Measurements from ENCODE around the gene LRP2.
"Not testable (repeated sequence)": the region's sequence is repeated elsewhere in the genome, so short reads cannot be mapped to it uniquely, and the experiment has no call there.

The LRP2 gene

GRCh38 chr2:169285531-169286235 is 76.7 kb downstream of the LRP2 start:
- H3K9ac ChIP-seq (ENCODE audit: low read depth in 1 of 2, low read length in 2 of 2), result no peak overlapping the region
- H3K4me1 ChIP-seq (ENCODE audit: control insufficient read depth in 1 of 2, insufficient read depth in 2 of 2, low read length in 2 of 2), result no peaks in the 10 kb centered on the region
- no peak overlapping the region for H3K27ac ChIP-seq (ENCODE audit: low read depth, low read length)
- H3K4me3 ChIP-seq (ENCODE audit: low read depth in 1 of 2, low read length in 2 of 2), result no peak overlapping the region
- no peaks in the 10 kb centered on the region for H3K9me3 ChIP-seq (ENCODE audit: control insufficient read depth in 1 of 2, low read length in 2 of 2)
- no peaks in the 10 kb centered on the region for H3K36me3 ChIP-seq (ENCODE audit: control insufficient read depth in 1 of 2, insufficient read depth in 2 of 2, low read length in 2 of 2)
- no peaks in the 10 kb centered on the region for H3K27me3 ChIP-seq (ENCODE audit: control insufficient read depth in 1 of 2, insufficient read depth in 2 of 2, low read length in 2 of 2)

- Histone ChIP-seq H3K27me3 (ENCODE audit: control insufficient read depth in 1 of 2, insufficient read depth in 2 of 2, low read length in 2 of 2) (no peaks in the 10 kb centered on the region), H3K4me3 (ENCODE audit: low read depth in 1 of 2, low read length in 2 of 2) (no peak overlapping the region), H3K9ac (ENCODE audit: low read depth in 1 of 2, low read length in 2 of 2) (no peak overlapping the region), H3K27ac (ENCODE audit: low read depth, low read length) (no peak overlapping the region), H3K4me1 (ENCODE audit: control insufficient read depth in 1 of 2, insufficient read depth in 2 of 2, low read length in 2 of 2) (no peaks in the 10 kb centered on the region), H3K36me3 (ENCODE audit: control insufficient read depth in 1 of 2, insufficient read depth in 2 of 2, low read length in 2 of 2) (no peaks in the 10 kb centered on the region), H3K9me3 (ENCODE audit: control insufficient read depth in 1 of 2, low read length in 2 of 2) (no peaks in the 10 kb centered on the region)
Measured at GRCh38 chr2:169280502-169280901, 81.8 kb downstream of the LRP2 start.

DNA sequence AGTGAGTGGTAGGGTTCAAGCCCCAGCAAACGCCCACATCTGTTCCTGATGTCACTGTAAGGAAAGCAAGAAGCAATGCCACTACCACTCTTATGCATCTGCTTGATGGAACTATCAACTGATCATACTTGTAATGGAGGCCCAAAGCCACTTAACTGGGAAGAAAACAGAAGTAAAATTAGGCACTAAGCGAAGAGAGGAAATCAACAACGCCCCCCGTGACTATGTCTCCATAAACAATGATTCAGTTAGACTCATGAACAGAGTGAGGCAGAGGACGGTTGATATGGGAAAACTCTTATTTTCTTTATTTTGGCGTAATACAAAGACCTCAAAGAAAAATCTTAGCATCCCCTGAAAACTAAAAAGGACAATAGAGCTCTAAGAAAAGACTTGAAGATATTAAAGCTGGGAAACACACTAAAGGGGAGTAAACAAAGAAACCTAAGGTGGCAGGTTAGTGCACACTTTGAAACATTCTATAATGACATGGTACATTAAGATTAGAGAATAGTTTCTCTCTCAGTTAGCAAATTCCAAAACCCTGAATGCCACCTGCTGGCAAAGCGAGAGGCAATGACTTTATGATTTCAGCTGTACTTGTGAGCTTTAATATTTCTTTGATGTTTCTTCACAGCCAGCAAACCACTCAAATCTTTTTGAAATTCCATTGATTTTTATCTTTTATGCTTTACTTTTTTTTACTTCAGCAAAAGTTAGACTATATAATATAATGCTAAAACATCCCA is 86.5 kb downstream of the LRP2 start:
- H3K27me3 ChIP-seq (ENCODE audit: control insufficient read depth in 1 of 2, insufficient read depth in 2 of 2, low read length in 2 of 2), result peaks cover 0 to 6% of the 10 kb centered on the region in 2 donors
- no peak overlapping the region for H3K27ac ChIP-seq (ENCODE audit: low read depth, low read length)
- H3K36me3 ChIP-seq (ENCODE audit: control insufficient read depth in 1 of 2, insufficient read depth in 2 of 2, low read length in 2 of 2), result no peaks in the 10 kb centered on the region
- no peaks in the 10 kb centered on the region for H3K4me1 ChIP-seq (ENCODE audit: control insufficient read depth in 1 of 2, insufficient read depth in 2 of 2, low read length in 2 of 2)
- no peaks in the 10 kb centered on the region for H3K9me3 ChIP-seq (ENCODE audit: control insufficient read depth in 1 of 2, low read length in 2 of 2)
- no peak overlapping the region for H3K4me3 ChIP-seq (ENCODE audit: low read depth in 1 of 2, low read length in 2 of 2)
- no peak overlapping the region for H3K9ac ChIP-seq (ENCODE audit: low read depth in 1 of 2, low read length in 2 of 2)

GRCh38 chr2:169272010-169272409 is 90.3 kb downstream of the LRP2 start:
- no peaks in the 10 kb centered on the region for H3K4me1 ChIP-seq (ENCODE audit: control insufficient read depth in 1 of 2, insufficient read depth in 2 of 2, low read length in 2 of 2)
- H3K27me3 ChIP-seq (ENCODE audit: control insufficient read depth in 1 of 2, insufficient read depth in 2 of 2, low read length in 2 of 2), result peaks cover 0 to 6% of the 10 kb centered on the region in 2 donors
- no peak overlapping the region for H3K27ac ChIP-seq (ENCODE audit: low read depth, low read length)
- H3K36me3 ChIP-seq (ENCODE audit: control insufficient read depth in 1 of 2, insufficient read depth in 2 of 2, low read length in 2 of 2), result no peaks in the 10 kb centered on the region
- no peak overlapping the region for H3K9ac ChIP-seq (ENCODE audit: low read depth in 1 of 2, low read length in 2 of 2)
- H3K4me3 ChIP-seq (ENCODE audit: low read depth in 1 of 2, low read length in 2 of 2), result no peak overlapping the region
- H3K9me3 ChIP-seq (ENCODE audit: control insufficient read depth in 1 of 2, low read length in 2 of 2), result no peaks in the 10 kb centered on the region

DNA sequence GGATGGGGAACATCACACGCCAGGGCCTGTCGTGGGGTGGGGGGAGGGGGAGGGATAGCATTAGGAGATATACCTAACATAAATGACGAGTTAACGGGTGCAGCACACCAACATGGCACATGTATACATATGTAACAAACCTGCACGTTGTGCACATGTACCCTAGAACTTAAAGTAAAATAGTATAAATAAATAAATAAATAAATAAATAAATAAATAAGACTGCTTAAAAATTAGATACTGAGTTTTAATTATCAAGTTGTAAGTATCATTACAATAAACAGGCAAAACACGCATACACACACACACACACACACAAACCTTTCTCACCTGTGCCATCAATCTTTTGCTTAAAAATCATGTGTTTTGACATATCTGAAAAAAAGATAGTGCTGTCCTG is 91.8 kb downstream of the LRP2 start:
- H3K9me3 ChIP-seq (ENCODE audit: control insufficient read depth in 1 of 2, low read length in 2 of 2); H3K27me3 ChIP-seq (ENCODE audit: control insufficient read depth in 1 of 2, insufficient read depth in 2 of 2, low read length in 2 of 2); H3K4me3 ChIP-seq (ENCODE audit: low read depth in 1 of 2, low read length in 2 of 2); H3K27ac ChIP-seq (ENCODE audit: low read depth, low read length); H3K4me1 ChIP-seq (ENCODE audit: control insufficient read depth in 1 of 2, insufficient read depth in 2 of 2, low read length in 2 of 2); H3K36me3 ChIP-seq (ENCODE audit: control insufficient read depth in 1 of 2, insufficient read depth in 2 of 2, low read length in 2 of 2); H3K9ac ChIP-seq (ENCODE audit: low read depth in 1 of 2, low read length in 2 of 2): not testable (repeated sequence)

- Histone ChIP-seq H3K4me3 (ENCODE audit: low read depth in 1 of 2, low read length in 2 of 2) (no peak overlapping the region), H3K4me1 (ENCODE audit: control insufficient read depth in 1 of 2, insufficient read depth in 2 of 2, low read length in 2 of 2) (no peaks in the 10 kb centered on the region), H3K27ac (ENCODE audit: low read depth, low read length) (no peak overlapping the region), H3K9me3 (ENCODE audit: control insufficient read depth in 1 of 2, low read length in 2 of 2) (no peaks in the 10 kb centered on the region), H3K36me3 (ENCODE audit: control insufficient read depth in 1 of 2, insufficient read depth in 2 of 2, low read length in 2 of 2) (no peaks in the 10 kb centered on the region), H3K27me3 (ENCODE audit: control insufficient read depth in 1 of 2, insufficient read depth in 2 of 2, low read length in 2 of 2) (no peaks in the 10 kb centered on the region), H3K9ac (ENCODE audit: low read depth in 1 of 2, low read length in 2 of 2) (no peak overlapping the region)
Measured at GRCh38 chr2:169265591-169265990, 96.7 kb downstream of the LRP2 start.

- Histone ChIP-seq H3K36me3 (ENCODE audit: control insufficient read depth in 1 of 2, insufficient read depth in 2 of 2, low read length in 2 of 2) (no peaks in the 10 kb centered on the region), H3K9me3 (ENCODE audit: control insufficient read depth in 1 of 2, low read length in 2 of 2) (no peaks in the 10 kb centered on the region), H3K9ac (ENCODE audit: low read depth in 1 of 2, low read length in 2 of 2) (no peak overlapping the region), H3K27me3 (ENCODE audit: control insufficient read depth in 1 of 2, insufficient read depth in 2 of 2, low read length in 2 of 2) (peaks cover 0 to 5% of the 10 kb centered on the region in 2 donors), H3K4me3 (ENCODE audit: low read depth in 1 of 2, low read length in 2 of 2) (no peak overlapping the region), H3K27ac (ENCODE audit: low read depth, low read length) (no peak overlapping the region), H3K4me1 (ENCODE audit: control insufficient read depth in 1 of 2, insufficient read depth in 2 of 2, low read length in 2 of 2) (no peaks in the 10 kb centered on the region)
Measured at GRCh38 chr2:169260846-169261642, 101.3 kb downstream of the LRP2 start.

GRCh38 chr2:169260246-169260645 is 102.1 kb downstream of the LRP2 start:
- Histone ChIP-seq H3K27me3 (ENCODE audit: control insufficient read depth in 1 of 2, insufficient read depth in 2 of 2, low read length in 2 of 2) (peaks cover 0 to 5% of the 10 kb centered on the region in 2 donors), H3K4me1 (ENCODE audit: control insufficient read depth in 1 of 2, insufficient read depth in 2 of 2, low read length in 2 of 2) (no peaks in the 10 kb centered on the region)

DNA sequence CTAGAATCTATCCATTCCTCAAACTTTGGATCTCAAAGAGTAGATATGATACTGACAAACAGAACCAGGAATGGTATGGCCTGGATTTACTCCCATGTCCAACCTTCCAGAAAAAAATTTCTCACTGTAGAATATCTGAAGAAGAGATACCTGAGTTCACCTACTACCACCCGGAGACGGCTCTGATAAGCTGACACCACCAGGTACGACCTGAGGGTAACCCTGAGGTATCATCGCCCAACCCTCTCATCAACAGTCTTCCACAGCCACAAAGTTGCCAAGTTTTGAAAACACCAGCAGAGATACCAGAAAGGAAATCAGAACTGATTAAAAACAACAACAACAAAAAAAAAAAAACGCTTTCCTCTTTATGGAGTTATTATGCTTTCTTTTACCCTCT is 102.9 kb downstream of the LRP2 start:
- H3K4me1 ChIP-seq (ENCODE audit: control insufficient read depth in 1 of 2, insufficient read depth in 2 of 2, low read length in 2 of 2), result no peaks in the 10 kb centered on the region
- no peak overlapping the region for H3K4me3 ChIP-seq (ENCODE audit: low read depth in 1 of 2, low read length in 2 of 2)
- no peak overlapping the region for H3K27ac ChIP-seq (ENCODE audit: low read depth, low read length)
- no peak overlapping the region for H3K9ac ChIP-seq (ENCODE audit: low read depth in 1 of 2, low read length in 2 of 2)
- peaks cover 0 to 5% of the 10 kb centered on the region in 2 donors for H3K27me3 ChIP-seq (ENCODE audit: control insufficient read depth in 1 of 2, insufficient read depth in 2 of 2, low read length in 2 of 2)
- H3K36me3 ChIP-seq (ENCODE audit: control insufficient read depth in 1 of 2, insufficient read depth in 2 of 2, low read length in 2 of 2), result no peaks in the 10 kb centered on the region
- H3K9me3 ChIP-seq (ENCODE audit: control insufficient read depth in 1 of 2, low read length in 2 of 2), result no peaks in the 10 kb centered on the region

More at GRCh38 chr2:169260246-169260645, 102.1 kb downstream of the LRP2 start:
- H3K9me3 ChIP-seq (ENCODE audit: control insufficient read depth in 1 of 2, low read length in 2 of 2), result no peaks in the 10 kb centered on the region
- H3K36me3 ChIP-seq (ENCODE audit: control insufficient read depth in 1 of 2, insufficient read depth in 2 of 2, low read length in 2 of 2), result no peaks in the 10 kb centered on the region
- no peak overlapping the region for H3K9ac ChIP-seq (ENCODE audit: low read depth in 1 of 2, low read length in 2 of 2)
- no peak overlapping the region for H3K4me3 ChIP-seq (ENCODE audit: low read depth in 1 of 2, low read length in 2 of 2)
- H3K27ac ChIP-seq (ENCODE audit: low read depth, low read length), result no peak overlapping the region

DNA sequence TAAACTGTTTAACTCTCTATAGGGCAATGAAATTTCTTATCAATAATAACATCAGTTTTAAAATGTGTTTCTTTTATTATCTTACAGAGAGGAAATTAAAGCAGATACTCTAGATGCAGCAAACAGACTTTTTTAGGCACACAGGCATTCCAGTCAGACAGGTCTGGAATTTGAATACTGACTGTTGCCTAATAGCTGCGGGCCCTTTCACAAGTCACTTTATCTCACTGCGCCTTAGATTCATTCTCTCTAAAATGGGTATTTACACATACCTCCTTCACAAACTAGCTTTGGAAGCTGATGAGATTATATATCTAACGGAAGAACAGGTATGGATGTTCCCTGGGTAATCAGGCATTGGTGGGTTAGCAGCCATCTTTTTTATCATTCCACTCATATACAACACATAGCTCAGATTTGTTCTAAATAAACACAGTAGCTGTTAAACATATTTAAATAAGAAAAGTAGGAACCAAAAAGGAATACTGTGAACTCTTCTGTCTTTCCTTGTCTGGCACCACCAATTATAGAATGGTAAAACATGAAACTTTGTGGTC is 104.2 kb downstream of the LRP2 start:
- no peak overlapping the region for H3K4me3 ChIP-seq (ENCODE audit: low read depth in 1 of 2, low read length in 2 of 2)
- H3K27me3 ChIP-seq (ENCODE audit: control insufficient read depth in 1 of 2, insufficient read depth in 2 of 2, low read length in 2 of 2), result peaks cover 0 to 5% of the 10 kb centered on the region in 2 donors
- H3K9ac ChIP-seq (ENCODE audit: low read depth in 1 of 2, low read length in 2 of 2), result no peak overlapping the region
- H3K27ac ChIP-seq (ENCODE audit: low read depth, low read length), result no peak overlapping the region
- no peaks in the 10 kb centered on the region for H3K4me1 ChIP-seq (ENCODE audit: control insufficient read depth in 1 of 2, insufficient read depth in 2 of 2, low read length in 2 of 2)
- H3K36me3 ChIP-seq (ENCODE audit: control insufficient read depth in 1 of 2, insufficient read depth in 2 of 2, low read length in 2 of 2), result no peaks in the 10 kb centered on the region
- no peaks in the 10 kb centered on the region for H3K9me3 ChIP-seq (ENCODE audit: control insufficient read depth in 1 of 2, low read length in 2 of 2)
